ENCODE data around the gene MRPS21.
"Not testable (repeated sequence)": the region's sequence is repeated elsewhere in the genome, so short reads cannot be mapped to it uniquely, and the experiment has no call there.

The MRPS21 gene

DNA sequence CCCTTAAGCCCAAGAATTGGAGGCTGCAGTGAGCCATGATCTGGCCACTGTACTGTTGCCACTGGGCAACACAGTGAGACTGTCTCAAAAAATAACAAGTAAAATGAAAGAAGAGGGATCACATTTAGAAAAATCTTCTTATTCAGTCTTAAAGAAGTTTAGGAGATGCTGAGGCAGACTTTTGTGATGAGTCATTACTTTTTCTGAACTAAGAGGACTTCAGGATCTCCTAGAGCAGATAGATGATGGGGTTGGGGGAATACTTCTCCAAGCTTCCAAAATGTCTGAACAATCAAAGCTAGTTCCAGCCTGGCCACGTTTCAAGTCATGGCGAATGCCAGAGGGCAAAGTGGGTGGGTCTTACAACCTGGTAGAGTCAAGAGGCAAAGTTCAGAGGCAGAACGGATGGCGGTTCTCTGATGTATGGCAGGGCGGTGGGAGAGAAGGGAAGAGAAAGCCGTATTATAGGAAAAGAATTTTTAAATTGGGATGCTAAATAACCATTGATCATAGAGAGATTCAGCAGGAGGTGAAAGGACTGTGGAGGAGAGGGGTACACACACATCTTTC lies 13.4 kb upstream of the MRPS21 start:
- DNase-seq (ENCODE audit: extremely low spot score, insufficient read length, low read depth) (no peak), FAIRE-seq (no peak)

- FAIRE-seq, result peak; percentile 73
Observed at GRCh38 chr1:150281221-150281757, 12.4 kb upstream of the MRPS21 start.

DNA sequence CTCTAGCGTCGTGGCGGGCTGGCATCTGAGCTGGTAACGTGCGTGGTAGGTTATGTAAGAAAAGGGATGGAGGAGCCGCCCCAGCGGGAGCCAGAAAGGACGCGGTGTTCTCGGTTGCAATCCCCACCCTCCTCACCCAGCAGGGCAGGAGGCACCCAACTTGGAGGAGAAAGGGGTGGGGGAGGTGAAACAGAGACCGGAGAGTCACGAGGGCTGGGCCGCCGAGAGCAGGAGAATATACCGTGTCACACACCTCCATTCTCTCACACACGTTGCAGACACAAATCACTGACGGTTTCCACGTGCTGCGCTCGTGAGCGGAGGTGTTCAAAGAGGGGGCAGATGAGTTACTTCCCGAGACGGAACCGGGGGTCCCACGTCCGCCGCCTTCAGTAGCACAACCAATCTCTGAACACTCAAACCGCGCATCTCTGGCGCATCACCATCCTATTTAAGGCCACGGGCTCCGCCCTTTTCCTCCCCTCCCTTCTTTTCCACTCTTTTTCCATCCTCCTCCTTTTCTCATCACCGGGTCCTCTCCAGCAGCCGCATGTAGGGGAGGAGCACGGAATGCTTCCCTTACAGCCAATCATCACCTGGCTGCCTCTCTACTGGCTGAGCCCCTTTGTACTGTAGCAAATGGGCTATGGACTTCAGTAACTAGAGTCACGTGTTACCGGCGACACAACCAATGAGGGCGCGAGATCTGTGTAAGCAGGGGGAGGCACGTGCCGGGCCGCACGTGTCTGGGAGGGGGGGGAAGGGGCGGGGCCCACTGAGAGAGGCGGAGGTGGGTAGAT lies 11.7 kb upstream of the MRPS21 start, which contains the start of gene CIART:
Gene CIART, plus strand, starts transcription at position 797 of the 800 bp plus-strand sequence. CDS start 714 bp downstream, outside the sequence.
- DNase-seq (ENCODE audit: extremely low spot score, insufficient read length, low read depth) (no peak), FAIRE-seq (peak; percentile 69)

More at GRCh38 chr1:150281221-150281757, 12.4 kb upstream of the MRPS21 start:
- no peak for DNase-seq (ENCODE audit: extremely low spot score, insufficient read length, low read depth)

DNA sequence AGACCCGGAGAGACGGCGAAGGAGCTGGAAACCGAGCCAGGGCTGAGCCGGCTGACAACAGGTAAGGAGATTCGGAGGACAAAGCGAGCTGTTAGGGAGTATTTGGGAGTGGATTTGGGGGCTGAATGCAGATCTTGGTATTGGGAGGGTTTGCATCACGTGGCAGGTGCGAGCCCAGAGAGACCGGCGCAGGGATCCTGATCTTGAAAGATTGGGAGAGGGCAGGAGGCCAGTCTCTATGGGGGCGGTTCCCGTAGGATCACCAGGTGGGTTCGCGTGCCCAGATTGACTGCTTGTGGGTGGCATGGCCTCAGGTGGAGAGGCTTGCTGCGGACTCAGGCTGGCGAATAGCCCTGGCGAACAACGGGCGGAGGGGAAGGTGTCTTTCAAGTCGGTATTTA lies 11.1 kb upstream of the MRPS21 start:
- DNase-seq (ENCODE audit: extremely low spot score, insufficient read length, low read depth), result no peak
- no peak for FAIRE-seq

- FAIRE-seq (no peak), DNase-seq (ENCODE audit: extremely low spot score, insufficient read length, low read depth) (no peak)
Observed at GRCh38 chr1:150283260-150283659, 10.4 kb upstream of the MRPS21 start.

DNA sequence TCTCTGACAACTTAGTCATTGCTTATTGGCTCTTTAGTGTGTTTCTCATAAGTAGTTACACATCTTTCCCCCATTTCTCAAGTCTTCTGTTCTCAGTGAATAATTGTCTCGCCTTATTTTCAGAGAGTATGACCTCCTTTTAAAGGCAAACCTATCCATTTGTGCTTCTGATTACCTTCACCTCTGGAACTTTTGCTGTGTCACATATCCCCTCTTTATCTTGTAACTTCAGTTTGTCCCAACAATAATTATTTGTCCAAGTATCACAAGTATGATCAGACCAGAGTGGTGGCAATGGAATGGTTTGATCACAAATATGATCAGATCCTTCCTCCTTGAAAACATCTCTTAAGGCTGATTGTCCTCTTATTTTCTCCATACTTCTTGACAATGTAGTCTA lies 5.3 kb upstream of the MRPS21 start:
- DNase-seq (ENCODE audit: extremely low spot score, insufficient read length, low read depth) (no peak), FAIRE-seq (no peak)

- FAIRE-seq (no peak), DNase-seq (ENCODE audit: extremely low spot score, insufficient read length, low read depth) (no peak)
Observed at GRCh38 chr1:150288822-150289221, 4.8 kb upstream of the MRPS21 start.

- FAIRE-seq (no peak), DNase-seq (ENCODE audit: extremely low spot score, insufficient read length, low read depth) (no peak)
Observed at GRCh38 chr1:150295476-150295875, 1.8 kb downstream of the MRPS21 start.

DNA sequence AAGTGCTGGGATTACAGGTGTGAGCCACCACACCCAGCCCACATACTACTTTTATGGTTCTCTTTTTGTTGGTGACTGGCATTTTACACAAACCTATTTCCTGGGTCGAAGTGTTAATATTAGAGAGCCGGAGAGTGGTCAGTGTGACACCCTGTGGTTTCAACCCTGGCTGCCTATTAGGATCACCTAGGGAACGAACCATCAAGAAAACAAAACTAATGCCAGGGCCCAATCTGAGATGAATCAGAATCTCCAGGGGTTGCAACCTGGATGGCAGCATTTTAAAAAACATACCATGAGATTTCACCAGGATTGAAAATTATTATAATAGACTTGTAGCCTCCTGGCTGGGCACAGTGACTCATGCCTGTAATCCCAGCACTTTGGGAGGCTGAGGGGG lies 6.1 kb downstream of the MRPS21 start:
- FAIRE-seq (no peak), DNase-seq (ENCODE audit: extremely low spot score, insufficient read length, low read depth) (no peak)

DNA sequence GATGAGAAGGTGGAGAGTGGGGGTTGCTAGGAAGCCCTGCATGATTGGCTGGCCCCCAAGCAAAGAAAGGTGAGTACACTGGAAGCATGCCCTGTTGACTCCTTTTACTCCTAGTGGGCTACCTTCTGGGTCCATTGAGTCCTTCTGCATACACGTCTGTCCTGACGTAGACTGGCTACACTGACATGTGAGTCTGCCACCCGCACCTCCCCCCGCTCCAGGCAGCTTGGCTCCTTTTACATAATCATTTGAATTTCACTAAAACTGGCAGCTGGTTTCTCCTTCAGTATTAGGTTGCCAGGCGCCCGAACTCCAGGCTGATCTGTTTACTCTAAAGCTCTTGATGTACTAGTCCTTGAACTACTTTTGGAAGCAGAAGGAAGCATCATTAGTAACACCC lies 8.7 kb downstream of the MRPS21 start:
- DNase-seq (ENCODE audit: extremely low spot score, insufficient read length, low read depth), result no peak
- no peak for FAIRE-seq

DNA sequence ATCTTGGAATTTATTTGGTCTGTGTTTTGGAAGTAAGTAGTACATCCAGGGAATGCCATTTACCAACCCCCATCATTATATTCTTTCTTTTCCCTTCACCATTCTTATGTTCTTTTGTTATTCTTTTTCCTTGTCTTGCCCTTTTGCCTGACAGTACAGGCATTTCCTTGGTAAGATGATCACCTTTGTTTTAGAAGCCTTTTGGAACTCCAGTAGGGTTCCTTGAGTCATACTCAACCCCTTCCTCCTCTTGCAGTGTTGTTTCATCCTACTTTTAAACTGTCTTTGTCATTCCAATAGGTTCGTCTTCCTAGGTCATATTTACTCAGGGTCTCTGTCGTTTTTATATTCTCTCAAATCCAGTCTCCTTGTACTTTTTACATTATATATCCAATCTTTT lies 9.2 kb downstream of the MRPS21 start:
- DNase-seq (ENCODE audit: extremely low spot score, insufficient read length, low read depth) (no peak), FAIRE-seq (no peak)

DNA sequence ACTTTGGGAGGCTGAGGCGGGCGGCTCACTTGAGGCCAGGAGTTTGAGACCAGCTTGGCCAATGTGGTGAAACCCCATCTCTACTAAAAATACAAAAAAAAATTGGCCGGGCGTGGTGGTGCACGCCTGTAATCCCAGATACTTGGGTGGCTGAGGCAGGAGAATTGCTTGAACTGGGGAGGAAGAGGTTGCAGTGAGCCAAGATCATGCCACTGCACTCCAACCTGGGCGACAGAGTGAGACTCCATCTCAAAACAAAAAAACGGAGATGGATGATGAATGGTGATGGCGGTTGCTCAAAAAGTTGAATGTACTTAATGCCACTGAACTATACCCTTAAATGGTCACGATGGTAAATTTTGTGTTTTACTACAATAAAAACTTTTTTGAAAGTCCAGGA lies 14.9 kb downstream of the MRPS21 start:
- DNase-seq (ENCODE audit: extremely low spot score, insufficient read length, low read depth); FAIRE-seq: not testable (repeated sequence)

DNA sequence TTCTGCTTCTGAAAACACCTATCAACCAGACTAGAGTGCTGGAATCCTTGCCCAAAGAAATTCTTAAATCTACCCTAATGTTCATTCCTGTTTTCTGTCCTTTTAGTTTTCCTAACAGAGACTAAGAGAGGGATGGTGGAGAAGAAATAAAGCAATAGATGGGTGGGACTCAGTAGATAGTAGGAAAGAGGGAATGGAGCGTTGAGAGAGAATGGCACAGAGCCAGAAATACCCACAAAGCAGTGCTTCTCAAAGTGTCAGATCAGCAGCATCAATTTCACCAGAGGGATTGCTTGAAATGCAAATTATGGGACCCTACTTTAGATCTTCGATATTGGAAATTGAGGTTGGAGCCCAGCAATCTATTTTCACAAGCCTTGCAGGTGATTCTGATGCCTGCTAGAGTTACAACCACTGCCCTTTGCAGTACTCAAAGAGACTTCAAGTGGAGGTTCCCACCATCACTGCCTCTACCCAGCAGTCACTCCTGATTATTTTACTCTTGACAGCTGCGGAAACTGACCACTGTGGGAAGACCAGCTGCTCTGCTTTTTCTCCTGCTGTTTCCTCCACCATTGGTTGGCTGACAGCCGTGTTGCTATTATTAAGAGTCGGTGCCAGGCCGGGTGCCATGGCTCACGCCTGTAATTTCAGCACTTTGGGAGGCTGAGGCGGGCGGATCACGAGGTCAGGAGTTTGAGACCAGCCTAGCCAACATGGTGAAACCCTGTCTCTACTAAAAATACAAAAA lies 16.3 kb downstream of the MRPS21 start:
- DNase-seq (ENCODE audit: extremely low spot score, insufficient read length, low read depth), result no peak
- no peak for FAIRE-seq

- FAIRE-seq, result no peak
- DNase-seq (ENCODE audit: extremely low spot score, insufficient read length, low read depth), result no peak
Observed at GRCh38 chr1:150311762-150312161, 18.1 kb downstream of the MRPS21 start.

- DNase-seq (ENCODE audit: extremely low spot score, insufficient read length, low read depth); FAIRE-seq: not testable (repeated sequence)
Observed at GRCh38 chr1:150314691-150315090, 21.0 kb downstream of the MRPS21 start.

GRCh38 chr1:150320667-150320978 lies 27.0 kb downstream of the MRPS21 start:
- DNase-seq (ENCODE audit: extremely low spot score, insufficient read length, low read depth), result no peak
- no peak for FAIRE-seq

DNA sequence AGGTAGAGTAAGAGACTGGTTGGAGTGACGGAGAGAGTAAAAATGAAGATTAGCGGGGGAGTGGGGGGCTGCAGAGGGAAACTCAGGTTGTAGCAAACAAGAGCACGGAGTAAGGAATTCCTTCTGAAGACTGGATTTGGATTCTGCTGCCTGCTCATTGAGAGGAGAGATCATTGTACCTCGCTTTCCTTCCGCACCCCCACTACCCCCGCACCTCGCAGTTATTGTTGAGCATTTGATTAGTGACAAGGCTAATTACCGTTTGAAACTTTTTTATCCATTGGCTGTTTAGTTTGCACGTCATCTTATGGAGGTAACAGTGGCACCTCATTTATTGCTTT lies 28.1 kb downstream of the MRPS21 start:
- FAIRE-seq (no peak), DNase-seq (ENCODE audit: extremely low spot score, insufficient read length, low read depth) (no peak)

GRCh38 chr1:150322310-150322709 lies 28.6 kb downstream of the MRPS21 start:
- FAIRE-seq, result no peak

GRCh38 chr1:150332651-150333290 lies 39.1 kb downstream of the MRPS21 start:
- FAIRE-seq, result no peak
- no peak for DNase-seq (ENCODE audit: extremely low spot score, insufficient read length, low read depth)

More at GRCh38 chr1:150322310-150322709, 28.6 kb downstream of the MRPS21 start:
- DNase-seq (ENCODE audit: extremely low spot score, insufficient read length, low read depth), result no peak

DNA sequence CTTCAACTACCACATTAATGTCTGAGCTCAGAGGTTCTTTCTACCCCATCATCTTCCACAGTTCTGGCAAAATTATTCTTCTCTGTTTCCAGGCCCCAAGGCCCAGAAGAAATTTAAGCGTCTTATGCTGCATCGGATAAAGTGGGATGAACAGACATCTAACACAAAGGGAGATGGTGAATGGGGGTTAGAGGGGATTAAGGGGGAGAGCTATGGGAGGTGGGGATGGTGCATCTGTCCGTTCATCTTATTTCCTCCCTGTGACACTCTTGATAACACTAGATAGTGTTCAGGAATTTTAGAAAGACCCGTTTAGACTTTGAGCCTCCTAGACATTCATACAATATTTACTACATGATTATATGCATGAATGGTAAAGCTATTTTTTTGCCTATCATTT lies 52.7 kb downstream of the MRPS21 start:
- DNase-seq (ENCODE audit: extremely low spot score, insufficient read length, low read depth) (no peak), FAIRE-seq (no peak)

Data from GM18507 (cell line).